Superior temporal gyrus (tissue), 1 donor: ENCODE data around the gene MALRD1.

Experiments
- DNase-seq: peaks from one replicate; pipeline ENCODE4 v3.0.0-alpha.2; 2016; ENCODE audit errors: extremely low spot score

Gene MALRD1

DNA sequence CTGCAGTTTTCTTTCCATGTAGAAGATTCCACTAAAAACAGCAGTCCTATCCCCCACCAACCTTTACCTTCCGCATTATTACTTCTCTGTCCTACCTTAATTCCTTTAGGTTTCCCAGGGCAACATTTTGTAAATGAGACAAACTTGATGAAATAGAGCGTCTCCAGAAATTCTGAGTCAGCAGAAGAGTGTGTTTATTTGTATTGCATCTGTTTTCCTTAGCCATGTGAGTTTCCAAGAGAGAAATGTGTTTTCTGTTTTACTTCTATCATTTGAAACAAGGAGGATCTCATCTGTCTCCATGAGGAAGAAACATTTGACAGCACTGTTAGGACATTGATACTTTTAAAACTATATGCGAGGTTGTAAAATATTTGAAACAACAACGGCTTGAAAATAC lies 523.5 kb downstream of the MALRD1 start:
- DNase-seq = no peak

DNA sequence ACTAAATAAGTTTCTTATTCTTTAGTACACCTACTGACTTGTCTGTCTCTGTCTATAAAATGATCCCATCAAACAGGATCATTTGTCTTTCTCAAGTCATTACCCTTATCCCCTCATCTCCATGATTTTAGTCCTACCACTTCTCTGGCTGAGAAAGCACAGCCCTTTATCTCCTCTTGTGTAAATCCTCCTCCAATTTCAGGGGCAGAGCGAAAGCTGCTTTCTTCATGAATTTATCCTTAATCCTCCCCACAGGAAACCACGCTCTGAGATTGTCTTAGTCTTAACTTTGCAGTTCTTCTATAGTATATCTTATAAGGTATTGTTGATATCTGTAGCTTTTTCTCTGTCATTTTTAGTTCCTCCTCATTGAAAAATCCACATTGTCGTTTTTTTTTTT lies 528.0 kb downstream of the MALRD1 start:
- DNase-seq = no peak

DNA sequence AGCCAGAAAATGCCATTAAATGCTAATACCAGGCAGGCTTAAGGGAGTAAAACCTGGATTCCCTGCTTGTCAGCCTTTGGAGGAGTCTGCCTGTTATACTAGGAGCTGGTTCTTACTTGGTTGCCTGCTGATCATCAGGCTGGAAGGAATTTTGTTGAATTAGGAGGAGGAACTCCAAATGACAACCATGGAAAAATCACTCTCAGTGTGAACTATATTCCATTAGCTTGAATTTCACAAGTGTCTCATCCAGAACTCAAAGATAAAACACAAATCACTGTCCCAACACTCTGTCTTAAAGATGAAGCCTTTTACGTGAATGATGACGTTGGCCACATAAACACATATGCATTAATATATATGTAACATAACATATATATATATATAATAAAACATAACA lies 528.8 kb downstream of the MALRD1 start:
- DNase-seq = no peak

DNA sequence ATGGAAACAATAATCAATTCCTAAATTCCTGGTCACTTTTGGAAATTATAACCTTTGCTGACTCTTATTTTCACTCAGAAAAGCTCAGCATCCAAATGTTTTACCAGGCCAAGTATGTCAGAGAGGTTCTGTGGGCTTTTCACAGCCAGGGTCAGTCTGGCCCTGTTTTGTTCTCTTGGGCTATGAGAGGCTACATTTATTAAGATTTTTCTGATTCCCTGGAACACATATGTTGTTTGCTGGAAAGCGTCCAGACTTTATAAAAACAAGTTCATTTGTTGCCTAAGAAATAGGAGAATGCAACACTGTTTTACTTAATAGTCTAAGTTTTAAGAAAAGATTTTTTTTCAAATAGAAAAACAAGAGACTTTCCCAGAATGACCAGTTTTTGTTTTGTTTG lies 529.2 kb downstream of the MALRD1 start:
- DNase-seq = no peak

DNA sequence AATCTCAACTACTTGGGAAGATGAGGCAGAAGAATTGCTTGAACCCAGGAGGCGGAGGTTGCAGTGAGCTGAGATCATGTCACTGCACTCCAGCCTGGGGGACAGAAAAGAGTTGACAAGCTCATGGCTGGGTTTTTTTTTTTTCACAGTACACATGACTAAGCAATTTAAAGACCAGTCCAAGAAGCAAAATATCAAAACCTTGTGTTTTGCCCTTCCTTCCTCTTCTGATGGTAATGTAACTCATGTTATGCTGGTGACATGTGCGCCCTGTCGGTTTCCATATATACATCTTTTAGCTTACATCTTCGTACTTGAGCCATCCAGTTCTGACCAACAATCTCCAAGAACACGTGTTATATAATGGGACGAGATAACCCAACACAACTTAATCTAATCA lies 530.0 kb downstream of the MALRD1 start:
- no peak for DNase-seq

DNA sequence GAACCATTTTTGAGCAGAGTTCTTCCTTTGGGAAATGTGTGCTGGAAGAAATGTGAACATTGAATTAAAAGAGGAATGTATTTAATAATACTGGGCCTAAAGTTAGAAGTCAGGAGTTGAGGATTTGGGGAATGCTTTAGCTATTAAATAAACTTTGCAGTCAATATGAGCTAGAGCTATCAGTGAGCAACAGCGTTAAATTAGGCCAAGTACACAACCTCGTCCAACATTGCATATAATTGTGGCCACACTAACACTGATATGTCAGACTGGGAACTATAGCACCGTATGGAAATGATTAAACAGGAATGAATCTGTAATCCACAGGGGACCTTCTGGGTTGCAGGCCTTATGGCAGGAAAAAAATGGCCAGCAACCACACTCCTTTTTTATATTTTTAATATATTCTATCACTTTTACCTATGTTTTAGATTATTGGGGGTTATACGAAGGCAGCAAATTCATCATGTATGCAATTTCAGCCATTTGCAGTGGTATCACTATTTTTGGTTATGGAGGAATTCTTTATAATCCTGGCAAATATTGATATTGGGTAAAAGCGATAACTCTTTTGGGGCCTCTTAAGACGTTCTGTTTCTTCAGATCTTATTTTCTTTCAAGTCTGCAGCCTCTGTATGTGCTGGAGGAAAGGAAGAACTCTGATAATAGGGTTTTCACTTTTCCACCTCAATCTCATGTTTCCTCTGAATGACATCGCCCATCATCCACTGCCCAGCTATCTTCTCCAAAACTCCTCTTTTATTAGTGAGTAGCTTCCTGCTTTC lies 531.4 kb downstream of the MALRD1 start:
- no peak for DNase-seq

DNA sequence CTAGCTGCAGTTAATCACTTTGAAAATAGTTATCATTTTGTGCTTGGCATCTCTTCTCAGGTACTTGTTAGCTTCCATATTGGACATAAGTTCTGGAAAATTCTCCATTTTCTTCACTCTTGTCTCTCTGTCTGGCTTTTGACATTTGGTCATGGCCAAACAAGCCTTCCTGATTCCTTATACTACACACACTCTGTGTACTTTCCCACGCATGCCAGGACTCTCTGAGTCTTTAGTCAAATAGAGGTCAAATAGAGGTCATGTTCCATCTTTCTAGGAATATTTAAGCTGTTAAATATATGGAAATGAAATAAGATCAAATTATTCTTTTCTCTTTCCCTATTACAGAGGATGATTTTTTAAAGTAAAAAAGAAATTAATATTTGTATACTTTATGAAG lies 532.1 kb downstream of the MALRD1 start:
- DNase-seq = no peak

DNA sequence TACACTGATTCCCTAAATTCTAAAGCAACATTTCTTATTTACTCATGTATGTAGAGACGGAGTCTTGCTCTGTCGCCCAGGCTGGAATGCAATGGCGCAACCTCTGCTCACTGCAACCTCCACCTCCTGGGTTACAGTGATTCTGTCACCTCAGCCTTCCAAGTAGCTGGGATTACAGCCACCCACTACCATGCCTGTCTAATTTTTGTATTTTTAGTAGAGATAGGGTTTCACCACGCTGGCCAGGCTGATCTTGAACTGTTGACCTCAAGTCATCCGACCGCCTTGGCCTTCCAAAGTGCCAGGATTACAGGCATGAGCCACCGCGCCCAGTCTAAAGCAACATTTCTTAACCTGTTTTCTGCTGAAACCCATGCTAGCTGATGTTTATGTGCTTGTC lies 540.0 kb downstream of the MALRD1 start:
- no peak for DNase-seq

DNA sequence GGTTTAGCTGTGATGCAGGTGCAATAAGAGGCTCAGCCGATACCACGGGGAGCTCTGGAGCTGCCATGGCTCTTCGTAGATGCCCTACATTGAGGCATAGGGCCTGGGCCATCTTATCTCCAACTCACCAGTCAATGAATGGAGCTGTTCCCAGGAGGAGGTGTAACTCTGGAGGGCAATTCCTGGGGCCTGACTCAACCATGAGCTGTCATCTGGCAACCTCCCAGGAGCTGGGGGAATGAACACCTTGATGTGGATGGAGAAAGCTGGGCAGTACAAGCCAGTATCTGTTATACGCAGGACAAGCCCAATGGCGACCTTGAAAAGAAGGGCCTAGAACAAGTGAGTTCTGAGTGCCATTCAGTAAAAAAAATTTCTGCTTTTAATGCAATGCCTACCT lies 543.7 kb downstream of the MALRD1 start:
- no peak for DNase-seq

DNA sequence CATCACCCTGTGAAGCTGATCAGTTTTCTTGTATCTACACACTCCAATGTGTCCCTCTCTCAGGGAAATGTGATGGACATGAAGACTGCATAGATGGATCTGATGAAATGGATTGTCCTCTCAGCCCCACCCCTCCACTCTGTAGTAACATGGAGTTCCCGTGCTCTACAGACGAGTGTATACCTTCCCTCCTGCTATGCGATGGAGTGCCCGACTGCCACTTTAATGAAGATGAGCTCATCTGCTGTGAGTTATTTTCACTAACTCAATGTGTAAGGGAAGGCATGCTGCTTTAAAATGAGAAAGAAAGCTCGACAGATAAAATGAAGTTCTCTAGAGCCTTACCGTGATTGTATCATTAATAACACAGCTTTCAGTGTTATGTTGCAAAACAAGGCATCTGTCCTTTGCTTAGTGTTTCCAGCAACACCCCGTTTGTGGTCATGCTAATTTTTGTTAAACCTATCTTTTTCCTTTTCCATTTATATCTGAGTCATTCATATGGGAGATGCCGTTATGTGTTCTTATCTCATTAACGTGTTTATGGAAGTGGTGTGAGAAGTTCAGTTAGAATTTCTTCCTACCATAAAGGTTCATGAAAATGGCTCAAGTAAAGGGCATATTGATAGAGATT lies 546.7 kb downstream of the MALRD1 start:
- no peak for DNase-seq

DNA sequence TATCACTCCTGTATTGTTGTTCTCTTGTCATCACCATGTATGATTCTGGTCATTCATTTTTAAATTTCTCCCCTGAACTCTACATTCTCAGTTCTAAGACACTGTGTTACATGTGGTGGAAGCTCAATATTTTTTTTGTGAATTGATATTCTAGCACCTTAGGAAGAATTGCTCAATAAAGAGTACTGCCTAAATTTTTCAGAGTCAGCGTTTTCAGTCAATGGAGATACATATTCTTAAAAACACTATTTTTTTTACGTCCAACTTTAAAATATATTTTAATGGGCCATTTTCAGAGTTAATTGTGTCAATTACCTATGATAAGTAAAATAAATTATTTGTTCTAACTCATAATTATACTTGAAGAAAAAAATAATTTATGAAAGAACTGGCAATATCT lies 557.2 kb downstream of the MALRD1 start:
- no peak for DNase-seq

DNA sequence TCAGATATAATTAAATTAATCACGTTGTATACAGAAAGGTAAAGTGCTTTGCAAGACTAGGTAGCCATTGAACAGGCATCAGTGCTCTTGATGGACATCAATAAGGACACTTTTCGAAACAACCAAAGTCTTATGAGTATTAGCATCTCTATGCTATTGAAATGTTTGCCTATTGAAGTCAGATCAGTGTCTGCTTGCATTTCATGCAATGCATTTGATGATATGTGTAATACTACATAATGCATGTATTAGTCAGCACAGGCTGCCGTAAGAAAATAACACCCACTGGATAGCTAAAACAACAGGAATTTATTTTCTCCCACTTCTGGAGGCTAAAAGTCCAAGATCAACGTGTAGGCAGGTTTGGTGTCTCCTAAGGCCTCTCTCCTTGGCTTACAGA lies 558.4 kb downstream of the MALRD1 start:
- DNase-seq = no peak

DNA sequence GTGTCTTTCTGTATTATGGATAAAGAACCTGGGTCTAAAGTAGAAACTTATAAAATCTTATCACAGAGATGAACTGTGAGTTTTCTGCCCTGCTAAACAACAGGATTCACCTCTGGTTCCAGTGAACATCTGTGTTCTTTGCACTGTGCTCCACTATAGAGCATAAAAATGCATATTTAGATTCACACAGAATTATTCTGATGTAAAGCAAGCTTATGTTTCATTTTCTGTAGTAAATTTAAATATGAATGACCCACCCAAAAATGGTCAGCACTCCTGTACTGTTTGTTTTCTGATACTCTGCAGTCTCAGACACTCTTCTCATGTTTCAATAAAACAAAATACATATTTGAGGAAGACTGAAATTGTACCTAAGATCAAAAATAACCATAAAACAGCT lies 563.2 kb downstream of the MALRD1 start:
- no peak for DNase-seq

DNA sequence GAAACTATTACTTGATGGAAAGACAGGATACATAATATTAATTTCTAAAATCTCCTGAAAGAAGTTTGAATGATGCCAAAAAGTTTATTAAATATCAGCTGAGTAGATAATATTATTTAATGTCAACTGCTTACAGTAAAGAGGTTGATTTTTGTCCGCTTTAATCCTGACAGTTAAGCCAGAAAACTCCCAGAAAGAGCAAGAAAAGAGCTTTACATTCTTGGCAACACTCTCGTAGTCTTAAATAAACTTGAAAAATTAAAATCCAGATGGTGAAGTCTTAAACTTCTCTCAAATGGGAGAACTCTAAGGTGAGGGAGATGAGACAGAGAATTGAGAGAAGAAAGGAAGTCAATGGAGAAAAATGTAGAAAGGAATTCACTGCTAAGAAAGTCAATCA lies 568.4 kb downstream of the MALRD1 start:
- DNase-seq = no peak

DNA sequence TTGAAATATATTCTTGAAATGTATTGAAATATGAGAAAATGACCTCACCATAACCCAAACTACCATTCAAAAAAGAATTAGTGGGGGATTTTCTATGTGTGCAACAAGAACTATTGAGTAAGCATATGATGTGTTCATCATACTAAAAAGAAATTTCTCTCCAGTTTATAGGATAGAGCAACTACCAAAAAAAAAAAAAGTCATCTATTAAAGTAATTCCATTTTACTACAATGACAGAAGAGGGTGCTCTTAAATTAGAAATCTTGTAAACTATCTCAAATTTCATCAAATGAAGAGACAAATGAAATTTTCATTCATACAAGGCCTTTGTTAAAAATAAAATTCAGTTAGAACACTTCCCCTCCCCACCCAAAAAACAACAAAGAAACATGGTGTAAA lies 572.2 kb downstream of the MALRD1 start:
- DNase-seq = no peak

DNA sequence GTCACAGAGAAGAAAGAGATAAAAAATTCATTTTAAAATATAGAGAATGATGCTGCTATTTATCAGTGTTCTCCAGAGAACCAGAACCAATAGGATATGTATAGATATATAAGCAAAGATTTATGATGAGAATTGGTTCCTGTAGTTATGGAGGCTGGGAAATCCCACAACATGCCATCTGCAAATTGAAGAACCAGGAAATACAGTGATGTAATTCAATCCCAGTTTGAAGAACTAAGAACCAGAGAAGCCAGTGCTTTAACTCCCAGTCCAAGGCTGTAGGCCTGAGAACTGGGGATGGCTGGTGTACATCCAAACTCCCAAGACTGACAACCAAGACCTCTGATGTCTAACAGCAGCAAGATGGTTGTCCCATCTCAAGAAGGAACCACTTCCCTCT lies 574.7 kb downstream of the MALRD1 start:
- no peak for DNase-seq

DNA sequence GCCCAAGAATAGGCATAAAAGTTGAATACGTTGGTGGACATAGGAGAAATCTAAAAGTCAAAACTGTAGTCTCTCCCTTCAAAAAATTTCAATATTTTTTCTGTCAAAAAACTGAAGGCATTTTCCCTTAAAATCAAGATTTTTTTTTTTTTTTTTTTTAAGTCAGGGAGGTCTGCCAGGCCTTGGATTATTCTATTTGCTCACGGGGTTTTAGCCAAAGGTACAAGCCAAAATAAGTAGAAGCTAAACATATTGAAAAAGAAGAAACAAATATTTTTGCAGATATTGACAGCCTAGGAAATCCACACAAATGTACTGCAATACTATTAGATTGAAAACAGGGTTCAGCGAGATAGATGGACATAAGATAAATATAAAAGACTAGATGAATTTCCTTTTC lies 577.6 kb downstream of the MALRD1 start:
- DNase-seq = no peak

DNA sequence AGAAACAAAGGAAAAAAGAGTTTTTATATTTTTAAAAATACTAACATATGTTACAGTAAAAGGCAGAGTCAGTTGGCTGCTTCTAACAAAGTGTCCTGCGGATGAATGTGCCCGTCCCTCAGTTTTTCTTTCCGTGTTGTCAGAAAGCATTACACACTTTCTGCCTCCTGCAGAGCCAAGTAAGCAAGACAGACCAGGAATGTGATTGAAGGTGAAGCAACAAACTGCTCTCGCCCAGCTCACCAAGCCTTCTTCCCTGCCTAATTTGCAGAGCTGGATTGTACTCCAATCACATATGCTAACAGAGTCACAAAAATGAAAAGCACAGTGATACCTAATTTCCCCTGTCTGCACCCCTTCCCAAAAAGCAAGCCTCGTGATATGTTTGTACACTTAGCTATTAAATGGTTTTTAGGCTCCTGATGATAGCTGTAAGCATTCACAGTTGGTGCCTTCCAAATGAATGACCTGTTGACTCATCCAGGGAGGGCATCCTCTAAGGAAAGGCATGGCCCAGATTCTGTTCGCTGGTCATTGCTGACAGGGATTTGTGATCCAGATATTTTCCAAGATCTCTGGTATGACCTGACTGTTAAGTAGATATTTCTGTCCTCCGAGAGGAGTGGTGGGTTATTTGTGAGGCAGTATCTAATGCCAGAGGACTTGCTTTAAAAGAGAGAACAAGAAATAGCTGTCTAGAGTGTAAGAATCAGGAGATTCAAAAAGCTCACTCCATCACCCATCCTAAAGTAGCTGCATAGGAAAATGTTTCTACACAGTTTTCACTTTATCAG lies 580.4 kb downstream of the MALRD1 start:
- peak; percentile 13 for DNase-seq

DNA sequence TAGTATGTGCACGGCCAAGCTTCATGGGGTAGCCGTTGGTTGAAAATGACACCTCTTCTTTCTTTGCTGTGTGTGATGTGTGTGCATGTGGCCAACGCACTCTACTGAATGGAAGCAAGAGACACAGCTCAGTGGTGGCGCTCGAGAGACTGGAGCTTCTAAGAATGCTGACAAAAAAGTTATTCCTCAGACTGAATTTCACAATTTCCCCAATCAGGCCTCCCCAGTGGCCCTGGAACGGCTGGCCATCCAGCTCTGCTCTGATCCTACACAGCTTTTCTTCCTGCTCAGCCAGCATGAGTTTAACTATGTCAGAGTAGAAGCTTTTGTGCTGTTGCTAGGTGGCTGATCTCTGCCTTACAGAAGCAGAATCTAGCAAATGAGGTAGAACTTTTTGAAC lies 581.0 kb downstream of the MALRD1 start:
- DNase-seq = peak; percentile 57

DNA sequence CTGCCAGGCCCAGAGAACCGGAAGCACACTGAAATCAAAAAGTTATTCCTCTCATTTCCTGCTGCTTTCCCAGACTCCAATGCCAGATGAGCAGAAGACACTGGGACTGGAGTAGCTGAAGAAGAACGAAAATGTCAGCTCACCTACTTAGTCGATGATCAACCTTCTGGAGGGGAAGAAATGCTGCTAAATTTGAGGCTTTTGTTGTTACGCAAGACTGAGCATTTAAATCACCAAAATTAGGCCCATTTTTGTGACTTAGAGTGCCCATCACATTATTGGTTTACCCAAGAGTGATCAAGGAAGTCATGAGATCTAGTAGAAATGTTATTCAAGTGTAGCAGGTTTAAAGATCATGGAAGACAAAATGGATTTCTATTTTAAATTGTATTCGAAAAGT lies 585.6 kb downstream of the MALRD1 start:
- no peak for DNase-seq

DNA sequence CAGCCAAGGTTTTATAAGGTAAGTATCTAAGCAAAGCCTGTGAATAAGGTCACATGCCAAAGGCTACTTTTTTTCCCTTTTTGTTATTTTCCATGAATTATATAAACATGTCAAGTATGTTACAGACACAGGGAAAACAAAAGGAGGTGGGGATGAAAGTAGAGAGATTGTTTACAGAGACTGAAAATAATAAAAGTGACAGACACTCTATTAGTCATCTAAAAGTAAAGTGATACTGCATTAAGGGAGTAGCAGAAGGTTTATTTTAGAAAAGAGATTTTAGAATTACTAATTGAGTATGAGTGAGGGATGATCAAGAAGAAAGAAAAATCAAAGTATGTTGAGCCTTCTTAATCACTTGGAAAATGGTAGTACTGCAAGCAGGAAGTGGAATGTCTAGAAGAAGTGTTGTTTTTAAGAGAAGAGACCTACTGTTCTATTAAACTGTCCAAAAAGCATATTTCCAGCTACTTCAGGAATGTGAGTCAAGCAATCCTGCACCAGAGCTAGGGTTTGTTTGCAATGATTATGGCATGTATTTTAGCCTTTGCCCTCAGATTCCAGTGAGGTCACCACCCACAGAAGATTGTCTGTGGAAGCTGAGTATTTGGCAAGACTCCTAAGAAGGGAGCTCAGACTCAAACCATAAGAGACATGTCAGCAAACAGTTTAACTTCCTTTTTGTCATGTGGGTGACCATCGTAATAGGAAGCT lies 589.7 kb downstream of the MALRD1 start:
- DNase-seq = no peak

DNA sequence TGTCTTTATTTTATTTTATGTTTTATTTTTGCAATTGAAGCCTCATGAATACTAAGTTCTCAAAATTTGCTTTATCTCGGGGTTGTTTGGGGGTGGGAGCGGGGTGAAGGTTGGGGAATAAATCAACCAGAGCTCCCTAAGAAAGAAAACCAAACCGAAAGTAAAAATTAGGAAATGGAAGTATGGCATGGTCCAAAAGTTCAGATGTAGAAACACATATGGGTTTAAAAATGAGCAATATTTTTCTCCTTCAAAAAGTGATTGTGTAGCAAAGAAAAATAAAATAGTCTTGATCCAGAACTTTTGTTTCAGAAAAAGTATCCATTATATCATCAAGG lies 590.3 kb downstream of the MALRD1 start:
- no peak for DNase-seq
